Measurements from ENCODE around the gene ARMC7. TPM values are rescaled to one million over a fixed set of nuclear protein-coding genes. Genes with fewer than 3 reads are reported as not detected.

ARMC7 gene
- total and polyA plus RNA-seq, 2 of the 13 experiments (the other 11 are each of a cell fraction or from before 2014, with no cell fraction given): 3.9 to 4.2 TPM

GRCh38 chr17:75154195-75155106, 44.7 kb downstream of the ARMC7 start, which contains the start of gene JPT1 (continued):
- TF ChIP-seq TOPORS (CRISPR knock-in tag; IDR thresholded peaks at IDR 0.05): peak; percentile 89
- TF ChIP-seq GTF3A (CRISPR knock-in tag; conservative IDR thresholded peaks at IDR 0.05): no peak
- TF ChIP-seq ARID2 (CRISPR knock-in tag; IDR thresholded peaks at IDR 0.05; ENCODE audit: borderline replicate concordance): 0 out of 2 replicates have a peak, but pooled peaks have one; percentile 42
- TF ChIP-seq MAFF (IDR thresholded peaks at IDR 0.05; ENCODE audit: low read depth, low read length): no peak
- TF ChIP-seq XBP1 (CRISPR knock-in tag; IDR thresholded peaks at IDR 0.05): no peak
- TF ChIP-seq GFI1 (CRISPR knock-in tag; IDR thresholded peaks at IDR 0.05; ENCODE audit: borderline replicate concordance): peak; percentile 83
- TF ChIP-seq XRCC5 (optimal IDR thresholded peaks at IDR 0.05; ENCODE audit: low read length): peak; percentile 61
- TF ChIP-seq ZNF138 (CRISPR knock-in tag; IDR thresholded peaks at IDR 0.05; ENCODE audit: low read depth): no peak; the same call in 1 of the 2 replicates
- peak; percentile 52; the same call in 1 of the 2 replicates for TF ChIP-seq ZNF639 (CRISPR knock-in tag; conservative IDR thresholded peaks at IDR 0.05)
- peak; percentile 59; the same call in 1 of the 2 replicates for TF ChIP-seq MEIS2 (CRISPR knock-in tag; IDR thresholded peaks at IDR 0.05)
- no peak for TF ChIP-seq NFATC3 (CRISPR knock-in tag; IDR thresholded peaks at IDR 0.05)
- TF ChIP-seq CENPT (CRISPR knock-in tag; IDR thresholded peaks at IDR 0.05; ENCODE audit: low read depth): peak; percentile 37; the same call in 1 of the 2 replicates
- peak; percentile 95 for TF ChIP-seq ZFX (CRISPR knock-in tag; IDR thresholded peaks at IDR 0.05; ENCODE audit: low read depth)
- peak; percentile 77 for TF ChIP-seq ZFP90 (CRISPR knock-in tag; IDR thresholded peaks at IDR 0.05; ENCODE audit: borderline replicate concordance)
- TF ChIP-seq ZNF224 (CRISPR knock-in tag; IDR thresholded peaks at IDR 0.05): peak; percentile 94
- peak; percentile 87 for TF ChIP-seq ZNF792 (CRISPR knock-in tag; IDR thresholded peaks at IDR 0.05)
- no peak for TF ChIP-seq ZNF816 (CRISPR knock-in tag; IDR thresholded peaks at IDR 0.05; ENCODE audit: borderline replicate concordance)
- TF ChIP-seq, protein P1, sequence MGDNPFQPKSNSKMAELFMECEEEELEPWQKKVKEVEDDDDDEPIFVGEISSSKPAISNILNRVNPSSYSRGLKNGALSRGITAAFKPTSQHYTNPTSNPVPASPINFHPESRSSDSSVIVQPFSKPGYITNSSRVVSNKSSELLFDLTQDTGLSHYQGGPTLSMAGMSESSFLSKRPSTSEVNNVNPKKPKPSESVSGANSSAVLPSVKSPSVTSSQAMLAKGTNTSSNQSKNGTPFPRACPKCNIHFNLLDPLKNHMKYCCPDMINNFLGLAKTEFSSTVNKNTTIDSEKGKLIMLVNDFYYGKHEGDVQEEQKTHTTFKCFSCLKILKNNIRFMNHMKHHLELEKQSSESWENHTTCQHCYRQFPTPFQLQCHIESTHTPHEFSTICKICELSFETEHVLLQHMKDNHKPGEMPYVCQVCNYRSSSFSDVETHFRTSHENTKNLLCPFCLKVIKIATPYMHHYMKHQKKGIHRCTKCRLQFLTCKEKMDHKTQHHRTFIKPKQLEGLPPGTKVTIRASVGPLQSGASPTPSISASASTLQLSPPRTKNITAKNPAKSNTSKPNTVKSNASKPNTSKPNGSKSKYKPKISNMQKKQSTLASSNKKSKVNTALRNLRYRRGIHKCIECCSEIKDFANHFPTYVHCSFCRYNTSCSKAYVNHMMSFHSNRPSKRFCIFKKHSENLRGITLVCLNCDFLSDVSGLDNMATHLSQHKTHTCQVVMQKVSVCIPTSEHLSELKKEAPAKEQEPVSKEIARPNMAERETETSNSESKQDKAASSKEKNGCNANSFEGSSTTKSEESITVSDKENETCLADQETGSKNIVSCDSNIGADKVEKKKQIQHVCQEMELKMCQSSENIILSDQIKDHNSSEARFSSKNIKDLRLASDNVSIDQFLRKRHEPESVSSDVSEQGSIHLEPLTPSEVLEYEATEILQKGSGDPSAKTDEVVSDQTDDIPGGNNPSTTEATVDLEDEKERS (CRISPR knock-in tag; IDR thresholded peaks at IDR 0.05): peak; percentile 69; the same call in 1 of the 2 replicates
- TF ChIP-seq, protein P2, sequence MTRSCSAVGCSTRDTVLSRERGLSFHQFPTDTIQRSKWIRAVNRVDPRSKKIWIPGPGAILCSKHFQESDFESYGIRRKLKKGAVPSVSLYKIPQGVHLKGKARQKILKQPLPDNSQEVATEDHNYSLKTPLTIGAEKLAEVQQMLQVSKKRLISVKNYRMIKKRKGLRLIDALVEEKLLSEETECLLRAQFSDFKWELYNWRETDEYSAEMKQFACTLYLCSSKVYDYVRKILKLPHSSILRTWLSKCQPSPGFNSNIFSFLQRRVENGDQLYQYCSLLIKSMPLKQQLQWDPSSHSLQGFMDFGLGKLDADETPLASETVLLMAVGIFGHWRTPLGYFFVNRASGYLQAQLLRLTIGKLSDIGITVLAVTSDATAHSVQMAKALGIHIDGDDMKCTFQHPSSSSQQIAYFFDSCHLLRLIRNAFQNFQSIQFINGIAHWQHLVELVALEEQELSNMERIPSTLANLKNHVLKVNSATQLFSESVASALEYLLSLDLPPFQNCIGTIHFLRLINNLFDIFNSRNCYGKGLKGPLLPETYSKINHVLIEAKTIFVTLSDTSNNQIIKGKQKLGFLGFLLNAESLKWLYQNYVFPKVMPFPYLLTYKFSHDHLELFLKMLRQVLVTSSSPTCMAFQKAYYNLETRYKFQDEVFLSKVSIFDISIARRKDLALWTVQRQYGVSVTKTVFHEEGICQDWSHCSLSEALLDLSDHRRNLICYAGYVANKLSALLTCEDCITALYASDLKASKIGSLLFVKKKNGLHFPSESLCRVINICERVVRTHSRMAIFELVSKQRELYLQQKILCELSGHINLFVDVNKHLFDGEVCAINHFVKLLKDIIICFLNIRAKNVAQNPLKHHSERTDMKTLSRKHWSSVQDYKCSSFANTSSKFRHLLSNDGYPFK (CRISPR knock-in tag; IDR thresholded peaks at IDR 0.05; ENCODE audit: borderline replicate concordance): no peak
- no peak for TF ChIP-seq ATF5 (CRISPR knock-in tag; IDR thresholded peaks at IDR 0.05; ENCODE audit: low read depth)
- TF ChIP-seq ZNF468 (CRISPR knock-in tag; IDR thresholded peaks at IDR 0.05): 0 out of 2 replicates have a peak, but pooled peaks have one; percentile 76
